ENCODE data around the gene DOCK4. TPM values are rescaled to one million over a fixed set of nuclear protein-coding genes. Genes with fewer than 3 reads are reported as not detected.

Gene DOCK4
- total RNA-seq, 1 experiment from 2014 or later, result 20.4 TPM

DNA sequence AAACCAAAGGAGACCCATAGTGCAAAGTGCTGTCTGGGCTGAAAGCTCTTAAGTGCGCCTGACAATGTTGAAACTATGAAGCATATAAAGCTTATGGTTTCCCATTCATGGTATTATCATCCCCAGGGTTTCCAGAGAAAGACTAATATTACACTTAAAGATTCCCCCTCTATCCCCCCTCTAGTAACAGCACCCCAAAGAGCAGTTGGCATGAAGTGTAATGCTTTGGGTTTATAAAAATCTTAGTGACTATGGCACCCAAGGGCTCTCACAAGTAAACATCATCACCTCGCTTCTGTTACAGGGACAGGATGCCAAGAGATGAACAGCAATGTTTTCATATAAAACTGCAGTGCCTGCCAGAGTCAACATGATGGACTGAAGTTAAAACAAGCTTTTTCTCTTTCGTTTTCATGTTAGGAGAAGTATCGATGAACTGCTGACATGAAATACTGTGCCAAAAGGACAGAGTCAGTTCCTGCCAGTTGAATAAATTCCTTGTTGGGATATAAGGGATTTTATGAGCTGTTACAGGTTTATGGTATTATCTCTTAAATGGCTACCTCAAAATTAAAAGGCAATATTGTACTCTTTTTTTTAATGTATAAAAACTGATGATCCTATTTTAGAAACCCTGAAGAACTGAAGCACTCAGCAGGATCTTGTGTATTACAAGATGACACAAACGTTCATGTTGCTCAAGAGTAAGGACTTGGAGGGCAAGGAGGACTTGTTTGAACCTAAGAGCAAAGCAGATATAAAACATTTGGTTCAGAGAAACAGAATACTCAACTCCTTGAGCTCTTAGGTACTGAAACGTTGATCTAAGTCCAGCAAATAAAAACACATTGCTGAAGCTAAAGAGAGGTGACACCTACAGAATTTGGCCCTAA, 440.2 kb downstream of the DOCK4 start:
- ATAC-seq, result no peak
- H3K27me3 Mint-ChIP-seq (ENCODE audit: low read depth), result no peaks in the 10 kb centered on the region
- ChIA-PET CTCF (interaction anchor here (0.9 to 1.8 kb wide), 2 partner anchors 86 to 89 kb away, joined by 3 to 6 read pairs; no protein-coding TSS in a partner anchor), POLR2A (no interaction called here)
- H3K27ac Mint-ChIP-seq, result no peak overlapping the region
- peaks cover 14% of the 10 kb centered on the region for H3K4me1 Mint-ChIP-seq
- H3K4me3 Mint-ChIP-seq, result no peak overlapping the region
- no peak for DNase-seq (ENCODE audit: low spot score)
- H3K36me3 Mint-ChIP-seq, result no peaks in the 10 kb centered on the region
- TF ChIP-seq JUN (CRISPR knock-in tag; IDR thresholded peaks at IDR 0.05) (no peak), EMX1 (CRISPR knock-in tag; IDR thresholded peaks at IDR 0.05) (no peak), NFE2L1 (CRISPR knock-in tag; IDR thresholded peaks at IDR 0.05) (no peak), ZNF423 (CRISPR knock-in tag; IDR thresholded peaks at IDR 0.05) (no peak), ZNF219 (CRISPR knock-in tag; IDR thresholded peaks at IDR 0.05; ENCODE audit: borderline replicate concordance) (no peak), SMAD3 (CRISPR knock-in tag; IDR thresholded peaks at IDR 0.05; ENCODE audit: borderline replicate concordance) (no peak), NR2C2 (CRISPR knock-in tag; IDR thresholded peaks at IDR 0.05) (no peak), FOXK1 (CRISPR knock-in tag; IDR thresholded peaks at IDR 0.05) (no peak), JAZF1 (CRISPR knock-in tag; IDR thresholded peaks at IDR 0.05) (no peak), IRF2 (CRISPR knock-in tag; IDR thresholded peaks at IDR 0.05; ENCODE audit: borderline replicate concordance, low read depth) (no peak), TEAD4 (CRISPR knock-in tag; IDR thresholded peaks at IDR 0.05) (no peak), SOX15 (CRISPR knock-in tag; IDR thresholded peaks at IDR 0.05) (no peak)
- TF ChIP-seq, protein P1, sequence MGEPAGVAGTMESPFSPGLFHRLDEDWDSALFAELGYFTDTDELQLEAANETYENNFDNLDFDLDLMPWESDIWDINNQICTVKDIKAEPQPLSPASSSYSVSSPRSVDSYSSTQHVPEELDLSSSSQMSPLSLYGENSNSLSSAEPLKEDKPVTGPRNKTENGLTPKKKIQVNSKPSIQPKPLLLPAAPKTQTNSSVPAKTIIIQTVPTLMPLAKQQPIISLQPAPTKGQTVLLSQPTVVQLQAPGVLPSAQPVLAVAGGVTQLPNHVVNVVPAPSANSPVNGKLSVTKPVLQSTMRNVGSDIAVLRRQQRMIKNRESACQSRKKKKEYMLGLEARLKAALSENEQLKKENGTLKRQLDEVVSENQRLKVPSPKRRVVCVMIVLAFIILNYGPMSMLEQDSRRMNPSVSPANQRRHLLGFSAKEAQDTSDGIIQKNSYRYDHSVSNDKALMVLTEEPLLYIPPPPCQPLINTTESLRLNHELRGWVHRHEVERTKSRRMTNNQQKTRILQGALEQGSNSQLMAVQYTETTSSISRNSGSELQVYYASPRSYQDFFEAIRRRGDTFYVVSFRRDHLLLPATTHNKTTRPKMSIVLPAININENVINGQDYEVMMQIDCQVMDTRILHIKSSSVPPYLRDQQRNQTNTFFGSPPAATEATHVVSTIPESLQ (CRISPR knock-in tag; IDR thresholded peaks at IDR 0.05), result no peak
- TF ChIP-seq, protein P2, sequence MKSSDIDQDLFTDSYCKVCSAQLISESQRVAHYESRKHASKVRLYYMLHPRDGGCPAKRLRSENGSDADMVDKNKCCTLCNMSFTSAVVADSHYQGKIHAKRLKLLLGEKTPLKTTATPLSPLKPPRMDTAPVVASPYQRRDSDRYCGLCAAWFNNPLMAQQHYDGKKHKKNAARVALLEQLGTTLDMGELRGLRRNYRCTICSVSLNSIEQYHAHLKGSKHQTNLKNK (CRISPR knock-in tag; IDR thresholded peaks at IDR 0.05), result no peak
- TF ChIP-seq, protein P3, sequence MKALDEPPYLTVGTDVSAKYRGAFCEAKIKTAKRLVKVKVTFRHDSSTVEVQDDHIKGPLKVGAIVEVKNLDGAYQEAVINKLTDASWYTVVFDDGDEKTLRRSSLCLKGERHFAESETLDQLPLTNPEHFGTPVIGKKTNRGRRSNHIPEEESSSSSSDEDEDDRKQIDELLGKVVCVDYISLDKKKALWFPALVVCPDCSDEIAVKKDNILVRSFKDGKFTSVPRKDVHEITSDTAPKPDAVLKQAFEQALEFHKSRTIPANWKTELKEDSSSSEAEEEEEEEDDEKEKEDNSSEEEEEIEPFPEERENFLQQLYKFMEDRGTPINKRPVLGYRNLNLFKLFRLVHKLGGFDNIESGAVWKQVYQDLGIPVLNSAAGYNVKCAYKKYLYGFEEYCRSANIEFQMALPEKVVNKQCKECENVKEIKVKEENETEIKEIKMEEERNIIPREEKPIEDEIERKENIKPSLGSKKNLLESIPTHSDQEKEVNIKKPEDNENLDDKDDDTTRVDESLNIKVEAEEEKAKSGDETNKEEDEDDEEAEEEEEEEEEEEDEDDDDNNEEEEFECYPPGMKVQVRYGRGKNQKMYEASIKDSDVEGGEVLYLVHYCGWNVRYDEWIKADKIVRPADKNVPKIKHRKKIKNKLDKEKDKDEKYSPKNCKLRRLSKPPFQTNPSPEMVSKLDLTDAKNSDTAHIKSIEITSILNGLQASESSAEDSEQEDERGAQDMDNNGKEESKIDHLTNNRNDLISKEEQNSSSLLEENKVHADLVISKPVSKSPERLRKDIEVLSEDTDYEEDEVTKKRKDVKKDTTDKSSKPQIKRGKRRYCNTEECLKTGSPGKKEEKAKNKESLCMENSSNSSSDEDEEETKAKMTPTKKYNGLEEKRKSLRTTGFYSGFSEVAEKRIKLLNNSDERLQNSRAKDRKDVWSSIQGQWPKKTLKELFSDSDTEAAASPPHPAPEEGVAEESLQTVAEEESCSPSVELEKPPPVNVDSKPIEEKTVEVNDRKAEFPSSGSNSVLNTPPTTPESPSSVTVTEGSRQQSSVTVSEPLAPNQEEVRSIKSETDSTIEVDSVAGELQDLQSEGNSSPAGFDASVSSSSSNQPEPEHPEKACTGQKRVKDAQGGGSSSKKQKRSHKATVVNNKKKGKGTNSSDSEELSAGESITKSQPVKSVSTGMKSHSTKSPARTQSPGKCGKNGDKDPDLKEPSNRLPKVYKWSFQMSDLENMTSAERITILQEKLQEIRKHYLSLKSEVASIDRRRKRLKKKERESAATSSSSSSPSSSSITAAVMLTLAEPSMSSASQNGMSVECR (CRISPR knock-in tag; IDR thresholded peaks at IDR 0.05; ENCODE audit: borderline replicate concordance), result no peak
- TF ChIP-seq, protein P4, sequence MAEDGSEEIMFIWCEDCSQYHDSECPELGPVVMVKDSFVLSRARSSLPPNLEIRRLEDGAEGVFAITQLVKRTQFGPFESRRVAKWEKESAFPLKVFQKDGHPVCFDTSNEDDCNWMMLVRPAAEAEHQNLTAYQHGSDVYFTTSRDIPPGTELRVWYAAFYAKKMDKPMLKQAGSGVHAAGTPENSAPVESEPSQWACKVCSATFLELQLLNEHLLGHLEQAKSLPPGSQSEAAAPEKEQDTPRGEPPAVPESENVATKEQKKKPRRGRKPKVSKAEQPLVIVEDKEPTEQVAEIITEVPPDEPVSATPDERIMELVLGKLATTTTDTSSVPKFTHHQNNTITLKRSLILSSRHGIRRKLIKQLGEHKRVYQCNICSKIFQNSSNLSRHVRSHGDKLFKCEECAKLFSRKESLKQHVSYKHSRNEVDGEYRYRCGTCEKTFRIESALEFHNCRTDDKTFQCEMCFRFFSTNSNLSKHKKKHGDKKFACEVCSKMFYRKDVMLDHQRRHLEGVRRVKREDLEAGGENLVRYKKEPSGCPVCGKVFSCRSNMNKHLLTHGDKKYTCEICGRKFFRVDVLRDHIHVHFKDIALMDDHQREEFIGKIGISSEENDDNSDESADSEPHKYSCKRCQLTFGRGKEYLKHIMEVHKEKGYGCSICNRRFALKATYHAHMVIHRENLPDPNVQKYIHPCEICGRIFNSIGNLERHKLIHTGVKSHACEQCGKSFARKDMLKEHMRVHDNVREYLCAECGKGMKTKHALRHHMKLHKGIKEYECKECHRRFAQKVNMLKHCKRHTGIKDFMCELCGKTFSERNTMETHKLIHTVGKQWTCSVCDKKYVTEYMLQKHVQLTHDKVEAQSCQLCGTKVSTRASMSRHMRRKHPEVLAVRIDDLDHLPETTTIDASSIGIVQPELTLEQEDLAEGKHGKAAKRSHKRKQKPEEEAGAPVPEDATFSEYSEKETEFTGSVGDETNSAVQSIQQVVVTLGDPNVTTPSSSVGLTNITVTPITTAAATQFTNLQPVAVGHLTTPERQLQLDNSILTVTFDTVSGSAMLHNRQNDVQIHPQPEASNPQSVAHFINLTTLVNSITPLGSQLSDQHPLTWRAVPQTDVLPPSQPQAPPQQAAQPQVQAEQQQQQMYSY (CRISPR knock-in tag; IDR thresholded peaks at IDR 0.05), result no peak
- TF ChIP-seq, protein P5, sequence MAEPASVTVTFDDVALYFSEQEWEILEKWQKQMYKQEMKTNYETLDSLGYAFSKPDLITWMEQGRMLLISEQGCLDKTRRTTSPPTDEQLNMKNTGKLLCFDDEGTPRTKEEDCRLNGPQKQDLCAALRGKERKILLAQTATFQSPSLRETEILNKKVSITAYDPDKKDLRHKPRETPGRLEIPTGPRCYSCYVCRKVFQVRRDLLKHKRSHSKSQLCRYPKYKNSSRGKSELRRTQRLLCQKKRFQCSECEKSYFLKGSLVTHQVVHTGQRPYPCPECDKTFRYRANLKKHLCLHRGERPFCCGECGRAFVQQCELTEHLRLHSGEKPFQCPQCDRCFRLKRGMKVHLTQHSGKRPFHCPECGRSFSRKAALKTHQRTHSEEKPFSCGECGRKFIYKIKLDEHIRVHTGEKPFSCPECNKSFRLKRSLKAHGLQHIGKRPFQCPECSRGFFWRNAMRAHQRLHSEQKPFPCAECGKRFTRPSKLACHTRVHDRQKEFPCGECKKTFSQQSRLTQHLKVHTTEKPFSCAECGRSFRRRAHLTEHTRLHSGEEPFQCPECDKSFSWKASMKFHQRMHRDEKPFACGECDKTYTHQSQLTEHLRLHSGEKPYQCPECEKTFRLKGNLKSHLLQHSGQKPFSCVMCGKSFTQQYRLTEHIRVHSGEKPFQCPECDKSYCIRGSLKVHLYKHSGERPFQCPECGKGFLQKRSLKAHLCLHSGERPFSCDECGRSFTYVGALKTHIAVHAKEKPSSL (CRISPR knock-in tag; conservative IDR thresholded peaks at IDR 0.05), result no peak
- TF ChIP-seq, protein P6, sequence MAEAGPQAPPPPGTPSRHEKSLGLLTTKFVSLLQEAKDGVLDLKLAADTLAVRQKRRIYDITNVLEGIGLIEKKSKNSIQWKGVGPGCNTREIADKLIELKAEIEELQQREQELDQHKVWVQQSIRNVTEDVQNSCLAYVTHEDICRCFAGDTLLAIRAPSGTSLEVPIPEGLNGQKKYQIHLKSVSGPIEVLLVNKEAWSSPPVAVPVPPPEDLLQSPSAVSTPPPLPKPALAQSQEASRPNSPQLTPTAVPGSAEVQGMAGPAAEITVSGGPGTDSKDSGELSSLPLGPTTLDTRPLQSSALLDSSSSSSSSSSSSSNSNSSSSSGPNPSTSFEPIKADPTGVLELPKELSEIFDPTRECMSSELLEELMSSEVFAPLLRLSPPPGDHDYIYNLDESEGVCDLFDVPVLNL (CRISPR knock-in tag; IDR thresholded peaks at IDR 0.05; ENCODE audit: borderline replicate concordance, low read depth), result no peak
- TF ChIP-seq, protein P7, sequence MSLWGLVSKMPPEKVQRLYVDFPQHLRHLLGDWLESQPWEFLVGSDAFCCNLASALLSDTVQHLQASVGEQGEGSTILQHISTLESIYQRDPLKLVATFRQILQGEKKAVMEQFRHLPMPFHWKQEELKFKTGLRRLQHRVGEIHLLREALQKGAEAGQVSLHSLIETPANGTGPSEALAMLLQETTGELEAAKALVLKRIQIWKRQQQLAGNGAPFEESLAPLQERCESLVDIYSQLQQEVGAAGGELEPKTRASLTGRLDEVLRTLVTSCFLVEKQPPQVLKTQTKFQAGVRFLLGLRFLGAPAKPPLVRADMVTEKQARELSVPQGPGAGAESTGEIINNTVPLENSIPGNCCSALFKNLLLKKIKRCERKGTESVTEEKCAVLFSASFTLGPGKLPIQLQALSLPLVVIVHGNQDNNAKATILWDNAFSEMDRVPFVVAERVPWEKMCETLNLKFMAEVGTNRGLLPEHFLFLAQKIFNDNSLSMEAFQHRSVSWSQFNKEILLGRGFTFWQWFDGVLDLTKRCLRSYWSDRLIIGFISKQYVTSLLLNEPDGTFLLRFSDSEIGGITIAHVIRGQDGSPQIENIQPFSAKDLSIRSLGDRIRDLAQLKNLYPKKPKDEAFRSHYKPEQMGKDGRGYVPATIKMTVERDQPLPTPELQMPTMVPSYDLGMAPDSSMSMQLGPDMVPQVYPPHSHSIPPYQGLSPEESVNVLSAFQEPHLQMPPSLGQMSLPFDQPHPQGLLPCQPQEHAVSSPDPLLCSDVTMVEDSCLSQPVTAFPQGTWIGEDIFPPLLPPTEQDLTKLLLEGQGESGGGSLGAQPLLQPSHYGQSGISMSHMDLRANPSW (CRISPR knock-in tag; conservative IDR thresholded peaks at IDR 0.05; ENCODE audit: low read depth), result no peak
- no peaks in the 10 kb centered on the region for H3K9me3 Mint-ChIP-seq
